Measurements from ENCODE around the gene RALGAPB.

DNA sequence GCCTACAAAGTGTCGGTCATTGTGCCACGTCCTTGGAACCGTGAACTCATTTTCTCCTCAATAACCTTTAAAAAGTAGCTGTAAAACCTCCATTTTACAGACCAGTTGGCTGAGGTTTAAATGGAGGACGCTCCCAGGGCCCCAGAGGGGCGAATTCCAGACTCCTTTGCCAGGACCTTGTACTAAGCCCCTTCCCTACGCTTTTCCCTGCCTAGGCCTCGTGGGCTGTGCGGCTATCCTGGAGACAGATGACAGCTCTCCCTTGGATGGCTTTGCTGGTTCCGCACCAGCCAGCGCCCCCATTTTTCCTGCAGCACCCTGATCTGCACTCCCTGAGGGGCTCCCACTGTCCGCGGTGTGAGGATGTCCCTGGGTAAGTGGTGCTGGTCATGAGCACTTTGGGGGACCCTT, 25.4 kb upstream of the RALGAPB start:
- TF ChIP-seq ZBTB7A (tag by site-specific recombination; IDR thresholded peaks at IDR 0.05; ENCODE audit: low read depth) (no peak), ZNF138 (tag by site-specific recombination; IDR thresholded peaks at IDR 0.05; ENCODE audit: borderline replicate concordance) (no peak), ZNF248 (tag by site-specific recombination; IDR thresholded peaks at IDR 0.05) (no peak), GLIS1 (tag by site-specific recombination; IDR thresholded peaks at IDR 0.05) (no peak), ZNF701 (tag by site-specific recombination; IDR thresholded peaks at IDR 0.05) (no peak)
- TF ChIP-seq, protein P1, sequence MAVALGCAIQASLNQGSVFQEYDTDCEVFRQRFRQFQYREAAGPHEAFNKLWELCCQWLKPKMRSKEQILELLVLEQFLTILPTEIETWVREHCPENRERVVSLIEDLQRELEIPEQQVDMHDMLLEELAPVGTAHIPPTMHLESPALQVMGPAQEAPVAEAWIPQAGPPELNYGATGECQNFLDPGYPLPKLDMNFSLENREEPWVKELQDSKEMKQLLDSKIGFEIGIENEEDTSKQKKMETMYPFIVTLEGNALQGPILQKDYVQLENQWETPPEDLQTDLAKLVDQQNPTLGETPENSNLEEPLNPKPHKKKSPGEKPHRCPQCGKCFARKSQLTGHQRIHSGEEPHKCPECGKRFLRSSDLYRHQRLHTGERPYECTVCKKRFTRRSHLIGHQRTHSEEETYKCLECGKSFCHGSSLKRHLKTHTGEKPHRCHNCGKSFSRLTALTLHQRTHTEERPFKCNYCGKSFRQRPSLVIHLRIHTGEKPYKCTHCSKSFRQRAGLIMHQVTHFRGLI (tag by site-specific recombination; IDR thresholded peaks at IDR 0.05) = no peak
- TF ChIP-seq, protein P2, sequence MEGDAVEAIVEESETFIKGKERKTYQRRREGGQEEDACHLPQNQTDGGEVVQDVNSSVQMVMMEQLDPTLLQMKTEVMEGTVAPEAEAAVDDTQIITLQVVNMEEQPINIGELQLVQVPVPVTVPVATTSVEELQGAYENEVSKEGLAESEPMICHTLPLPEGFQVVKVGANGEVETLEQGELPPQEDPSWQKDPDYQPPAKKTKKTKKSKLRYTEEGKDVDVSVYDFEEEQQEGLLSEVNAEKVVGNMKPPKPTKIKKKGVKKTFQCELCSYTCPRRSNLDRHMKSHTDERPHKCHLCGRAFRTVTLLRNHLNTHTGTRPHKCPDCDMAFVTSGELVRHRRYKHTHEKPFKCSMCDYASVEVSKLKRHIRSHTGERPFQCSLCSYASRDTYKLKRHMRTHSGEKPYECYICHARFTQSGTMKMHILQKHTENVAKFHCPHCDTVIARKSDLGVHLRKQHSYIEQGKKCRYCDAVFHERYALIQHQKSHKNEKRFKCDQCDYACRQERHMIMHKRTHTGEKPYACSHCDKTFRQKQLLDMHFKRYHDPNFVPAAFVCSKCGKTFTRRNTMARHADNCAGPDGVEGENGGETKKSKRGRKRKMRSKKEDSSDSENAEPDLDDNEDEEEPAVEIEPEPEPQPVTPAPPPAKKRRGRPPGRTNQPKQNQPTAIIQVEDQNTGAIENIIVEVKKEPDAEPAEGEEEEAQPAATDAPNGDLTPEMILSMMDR (tag by site-specific recombination; IDR thresholded peaks at IDR 0.05) = no peak
- TF ChIP-seq, protein P3, sequence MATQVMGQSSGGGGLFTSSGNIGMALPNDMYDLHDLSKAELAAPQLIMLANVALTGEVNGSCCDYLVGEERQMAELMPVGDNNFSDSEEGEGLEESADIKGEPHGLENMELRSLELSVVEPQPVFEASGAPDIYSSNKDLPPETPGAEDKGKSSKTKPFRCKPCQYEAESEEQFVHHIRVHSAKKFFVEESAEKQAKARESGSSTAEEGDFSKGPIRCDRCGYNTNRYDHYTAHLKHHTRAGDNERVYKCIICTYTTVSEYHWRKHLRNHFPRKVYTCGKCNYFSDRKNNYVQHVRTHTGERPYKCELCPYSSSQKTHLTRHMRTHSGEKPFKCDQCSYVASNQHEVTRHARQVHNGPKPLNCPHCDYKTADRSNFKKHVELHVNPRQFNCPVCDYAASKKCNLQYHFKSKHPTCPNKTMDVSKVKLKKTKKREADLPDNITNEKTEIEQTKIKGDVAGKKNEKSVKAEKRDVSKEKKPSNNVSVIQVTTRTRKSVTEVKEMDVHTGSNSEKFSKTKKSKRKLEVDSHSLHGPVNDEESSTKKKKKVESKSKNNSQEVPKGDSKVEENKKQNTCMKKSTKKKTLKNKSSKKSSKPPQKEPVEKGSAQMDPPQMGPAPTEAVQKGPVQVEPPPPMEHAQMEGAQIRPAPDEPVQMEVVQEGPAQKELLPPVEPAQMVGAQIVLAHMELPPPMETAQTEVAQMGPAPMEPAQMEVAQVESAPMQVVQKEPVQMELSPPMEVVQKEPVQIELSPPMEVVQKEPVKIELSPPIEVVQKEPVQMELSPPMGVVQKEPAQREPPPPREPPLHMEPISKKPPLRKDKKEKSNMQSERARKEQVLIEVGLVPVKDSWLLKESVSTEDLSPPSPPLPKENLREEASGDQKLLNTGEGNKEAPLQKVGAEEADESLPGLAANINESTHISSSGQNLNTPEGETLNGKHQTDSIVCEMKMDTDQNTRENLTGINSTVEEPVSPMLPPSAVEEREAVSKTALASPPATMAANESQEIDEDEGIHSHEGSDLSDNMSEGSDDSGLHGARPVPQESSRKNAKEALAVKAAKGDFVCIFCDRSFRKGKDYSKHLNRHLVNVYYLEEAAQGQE (tag by site-specific recombination; IDR thresholded peaks at IDR 0.05) = no peak
- TF ChIP-seq, protein P4, sequence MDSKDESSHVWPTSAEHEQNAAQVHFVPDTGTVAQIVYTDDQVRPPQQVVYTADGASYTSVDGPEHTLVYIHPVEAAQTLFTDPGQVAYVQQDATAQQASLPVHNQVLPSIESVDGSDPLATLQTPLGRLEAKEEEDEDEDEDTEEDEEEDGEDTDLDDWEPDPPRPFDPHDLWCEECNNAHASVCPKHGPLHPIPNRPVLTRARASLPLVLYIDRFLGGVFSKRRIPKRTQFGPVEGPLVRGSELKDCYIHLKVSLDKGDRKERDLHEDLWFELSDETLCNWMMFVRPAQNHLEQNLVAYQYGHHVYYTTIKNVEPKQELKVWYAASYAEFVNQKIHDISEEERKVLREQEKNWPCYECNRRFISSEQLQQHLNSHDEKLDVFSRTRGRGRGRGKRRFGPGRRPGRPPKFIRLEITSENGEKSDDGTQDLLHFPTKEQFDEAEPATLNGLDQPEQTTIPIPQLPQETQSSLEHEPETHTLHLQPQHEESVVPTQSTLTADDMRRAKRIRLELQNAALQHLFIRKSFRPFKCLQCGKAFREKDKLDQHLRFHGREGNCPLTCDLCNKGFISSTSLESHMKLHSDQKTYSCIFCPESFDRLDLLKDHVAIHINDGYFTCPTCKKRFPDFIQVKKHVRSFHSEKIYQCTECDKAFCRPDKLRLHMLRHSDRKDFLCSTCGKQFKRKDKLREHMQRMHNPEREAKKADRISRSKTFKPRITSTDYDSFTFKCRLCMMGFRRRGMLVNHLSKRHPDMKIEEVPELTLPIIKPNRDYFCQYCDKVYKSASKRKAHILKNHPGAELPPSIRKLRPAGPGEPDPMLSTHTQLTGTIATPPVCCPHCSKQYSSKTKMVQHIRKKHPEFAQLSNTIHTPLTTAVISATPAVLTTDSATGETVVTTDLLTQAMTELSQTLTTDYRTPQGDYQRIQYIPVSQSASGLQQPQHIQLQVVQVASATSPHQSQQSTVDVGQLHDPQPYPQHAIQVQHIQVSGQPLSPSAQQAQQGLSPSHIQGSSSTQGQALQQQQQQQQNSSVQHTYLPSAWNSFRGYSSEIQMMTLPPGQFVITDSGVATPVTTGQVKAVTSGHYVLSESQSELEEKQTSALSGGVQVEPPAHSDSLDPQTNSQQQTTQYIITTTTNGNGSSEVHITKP (tag by site-specific recombination; IDR thresholded peaks at IDR 0.05) = no peak

All from HEK293 (cell line).